ENCODE measurements around the gene GDF7. TPM values are rescaled to one million over a fixed set of nuclear protein-coding genes. Genes with fewer than 3 reads are reported as not detected.
"Not testable (repeated sequence)": the region's sequence is repeated elsewhere in the genome, so short reads cannot be mapped to it uniquely, and the experiment has no call there.

GDF7 gene
- total and polyA plus RNA-seq, 10 donors, result 0.83 to 3.8 (median 1.9) TPM

- TF ChIP-seq POLR2AphosphoS5 (IDR thresholded peaks at IDR 0.05) (no peak), POLR2A (IDR thresholded peaks at IDR 0.05) (no peak), CTCF (IDR thresholded peaks at IDR 0.05 in 8 of 11, conservative IDR thresholded peaks at IDR 0.05 in 3 of 11) (no peak)
These were observed 39.8 kb downstream of the GDF7 start for GRCh38 chr2:20706786-20707185.

GRCh38 chr2:20707601-20708000, 40.7 kb downstream of the GDF7 start:
- H3K9me3 ChIP-seq, result no peaks in the 10 kb centered on the region
- H3K27ac ChIP-seq, result no peak overlapping the region
- 91 to 95% (median 93%) methylated on average over 4 of the region's 4 CpGs for WGBS, 5 donors
- H3K4me1 ChIP-seq, result no peaks in the 10 kb centered on the region
- H3K27me3 ChIP-seq (replicated peaks in 1 of 7), result no peaks in the 10 kb centered on the region
- intact Hi-C loops (cut with DNase I; ENCODE audit: low total_unique reads), result no loop called here
- no peak for DNase-seq
- no peak overlapping the region for H3K4me3 ChIP-seq
- no peak for TF ChIP-seq POLR2A (IDR thresholded peaks at IDR 0.05)
- no peak for TF ChIP-seq CTCF (IDR thresholded peaks at IDR 0.05 in 8 of 11, conservative IDR thresholded peaks at IDR 0.05 in 3 of 11)
- TF ChIP-seq POLR2AphosphoS5 (IDR thresholded peaks at IDR 0.05), result no peak
- peaks cover 0 to 13% (median 0%) of the 10 kb centered on the region in 6 donors for H3K36me3 ChIP-seq

More at GRCh38 chr2:20706786-20707185, 39.8 kb downstream of the GDF7 start:
- Histone ChIP-seq H3K4me3 (no peak overlapping the region), H3K36me3 (peaks cover 0 to 10% (median 0%) of the 10 kb centered on the region in 6 donors), H3K27ac (no peak overlapping the region), H3K27me3 (replicated peaks in 1 of 7) (no peaks in the 10 kb centered on the region), H3K4me1 (no peaks in the 10 kb centered on the region), H3K9me3 (no peaks in the 10 kb centered on the region)
- no peak for DNase-seq
- intact Hi-C loops (cut with DNase I; ENCODE audit: low total_unique reads), result no loop called here
- 90 to 95% (median 92%) methylated on average over 3 of the region's 3 CpGs for WGBS, 5 donors

GRCh38 chr2:20711641-20712040, 44.7 kb downstream of the GDF7 start:
- WGBS, 5 donors, result 96 to 100% (median 98%) methylated on average over 7 of the region's 7 CpGs
- H3K27me3 ChIP-seq (replicated peaks in 1 of 7); H3K4me3 ChIP-seq; intact Hi-C loops (cut with DNase I; ENCODE audit: low total_unique reads); H3K4me1 ChIP-seq; DNase-seq; H3K9me3 ChIP-seq; H3K27ac ChIP-seq: not testable (repeated sequence)
- peaks cover 0 to 16% (median 0%) of the 10 kb centered on the region in 6 donors for H3K36me3 ChIP-seq

GRCh38 chr2:20713585-20713984, 46.6 kb downstream of the GDF7 start:
- H3K4me3 ChIP-seq; H3K27ac ChIP-seq; intact Hi-C loops (cut with DNase I; ENCODE audit: low total_unique reads); H3K27me3 ChIP-seq (replicated peaks in 1 of 7); DNase-seq; H3K4me1 ChIP-seq: not testable (repeated sequence)
- Histone ChIP-seq H3K36me3 (peaks cover 0 to 29% (median 0%) of the 10 kb centered on the region in 6 donors), H3K9me3 (peaks cover 0 to 26% (median 16%) of the 10 kb centered on the region in 8 donors)
- WGBS, 5 donors, result 76 to 98% (median 95%) methylated on average over 2 to 3 of the region's 3 CpGs

- Histone ChIP-seq H3K36me3 (peaks cover 0 to 29% (median 0%) of the 10 kb centered on the region in 6 donors), H3K9me3 (peaks cover 0 to 33% (median 23%) of the 10 kb centered on the region in 8 donors)
- H3K4me1 ChIP-seq; DNase-seq; H3K4me3 ChIP-seq; H3K27me3 ChIP-seq (replicated peaks in 1 of 7); H3K27ac ChIP-seq; intact Hi-C loops (cut with DNase I; ENCODE audit: low total_unique reads): not testable (repeated sequence)
- 89 to 97% (median 91%) methylated on average over 2 of the region's 2 CpGs for WGBS, 5 donors
These were observed 47.5 kb downstream of the GDF7 start for GRCh38 chr2:20714412-20714811.

GRCh38 chr2:20716164-20716563, 49.2 kb downstream of the GDF7 start:
- H3K4me3 ChIP-seq; DNase-seq; intact Hi-C loops (cut with DNase I; ENCODE audit: low total_unique reads); H3K27me3 ChIP-seq (replicated peaks in 1 of 7); H3K27ac ChIP-seq; H3K4me1 ChIP-seq: not testable (repeated sequence)
- 94 to 100% (median 98%) methylated on average over 3 of the region's 3 CpGs for WGBS, 5 donors
- Histone ChIP-seq H3K36me3 (peaks cover 0 to 25% (median 0%) of the 10 kb centered on the region in 6 donors), H3K9me3 (peaks cover 0 to 43% (median 30%) of the 10 kb centered on the region in 8 donors)
